Activated B cell treated with CpG ODN at 0.5 μM for 24 hours (primary cell): Measurements from ENCODE around the gene MYL6. TPM values are rescaled to one million over a fixed set of nuclear protein-coding genes. Genes with fewer than 3 reads are reported as not detected.

Experiments
- ATAC-seq: fragments of 200-7000 bp; cut with Tn5 transposase; one replicate; pipeline ENCODE4 v1.10.0; 2021; ENCODE audit warnings: low read depth, mild to moderate bottlenecking, moderate library complexity
- CTCF ChIA-PET: fragments of 350-600 bp; sonication (Branson Sonifier 250); formaldehyde crosslinking; loops from one replicate; lab custom pipeline; 2021; ENCODE audit warnings: antibody characterized with exemption; lab: Charles Lee
- POLR2A ChIA-PET: fragments of 350-600 bp; sonication (Branson Sonifier 250); formaldehyde crosslinking; loops from one replicate; lab custom pipeline; 2021; ENCODE audit warnings: antibody characterized with exemption; lab: Charles Lee
- DNase-seq: peaks from one replicate; pipeline ENCODE4 v3.0.0; 2022
- H3K27ac Mint-ChIP-seq: one replicate; pipeline ENCODE4 v1.8.0; 2020; ENCODE audit warnings: mixed read lengths
- H3K27me3 Mint-ChIP-seq: one replicate; pipeline ENCODE4 v1.8.0; 2021; ENCODE audit warnings: mixed read lengths
- H3K36me3 Mint-ChIP-seq: one replicate; pipeline ENCODE4 v1.8.0; 2021; ENCODE audit warnings: low read depth, mixed read lengths
- H3K4me1 Mint-ChIP-seq: one replicate; pipeline ENCODE4 v1.8.0; 2021; ENCODE audit warnings: mixed read lengths
- H3K4me3 Mint-ChIP-seq: one replicate; pipeline ENCODE4 v1.8.0; 2020; ENCODE audit warnings: mild to moderate bottlenecking, mixed read lengths
- H3K9me3 Mint-ChIP-seq: one replicate; pipeline ENCODE4 v1.8.0; 2020; ENCODE audit warnings: mixed read lengths
- CTCF ChIP-seq: fragments of 200-600 bp; IDR thresholded peaks from one replicate; pipeline ENCODE4 v1.8.0; 2022; ENCODE audit warnings: antibody characterized with exemption, mild to moderate bottlenecking
- intact Hi-C: fragments of 100-400 bp; cut with micrococcal nuclease; formaldehyde crosslinking; loops from one replicate; pipeline ENCODE4 v1.15.1; 2024
- total RNA-seq: library from RNA; stranded (reverse); gene quantifications from 2 replicates; pipeline ENCODE4 v1.2.3, GENCODE V29; 2022

The MYL6 gene
- total RNA-seq, 1 donor from 2014 or later, result 921 TPM

- Mint-ChIP-seq H3K4me1 (peaks cover 39% of the 10 kb centered on the region), H3K9me3 (no peaks in the 10 kb centered on the region), H3K36me3 (peaks cover 85% of the 10 kb centered on the region), H3K4me3 (no peak overlapping the region), H3K27me3 (no peaks in the 10 kb centered on the region), H3K27ac (no peak overlapping the region)
- ChIA-PET CTCF (interaction anchor here (0.6 to 2.3 kb wide), 3 partner anchors 11 to 39 kb away, joined by 3 to 10 read pairs (median 4); partner anchors contain the start of gene SMARCC2), POLR2A (interaction anchor here (0.6 to 3.5 kb wide), 10 partner anchors 10 to 172 kb away, joined by 3 to 21 read pairs (median 4); partner anchors contain the start of genes ESYT1, MYL6B, RNF41 and SMARCC2)
- intact Hi-C loops, result loop anchor here (2.0 kb wide), 1 partner anchor 17 kb away; no protein-coding TSS in a partner anchor
- ATAC-seq (no peak), DNase-seq (no peak)
- no peak for TF ChIP-seq CTCF
Observed at GRCh38 chr12:56161690-56162351, 3.7 kb downstream of the MYL6 start.

- Mint-ChIP-seq H3K27me3 (no peaks in the 10 kb centered on the region), H3K27ac (peak overlapping the region; percentile 6), H3K36me3 (peaks cover 88% of the 10 kb centered on the region), H3K4me1 (peaks cover 32% of the 10 kb centered on the region), H3K4me3 (no peak overlapping the region), H3K9me3 (no peaks in the 10 kb centered on the region)
- ATAC-seq (no peak), DNase-seq (no peak)
- ChIA-PET CTCF (interaction anchor here (0.8 to 2.3 kb wide), 2 partner anchors 27 to 42 kb away, joined by 3 to 10 read pairs; partner anchors contain the start of gene SMARCC2), POLR2A (interaction anchor here (0.6 to 3.5 kb wide), 11 partner anchors 11 to 115 kb away, joined by 3 to 21 read pairs (median 5); partner anchors contain the start of genes ESYT1, MYL6B, PA2G4 and ZC3H10)
- TF ChIP-seq CTCF, result no peak
- intact Hi-C loops, result loop anchor here (2.0 kb wide), 1 partner anchor 16 kb away; no protein-coding TSS in a partner anchor
Observed at GRCh38 chr12:56162468-56163290, 4.5 kb downstream of the MYL6 start.

GRCh38 chr12:56163533-56164344 lies 5.6 kb downstream of the MYL6 start:
- Mint-ChIP-seq H3K9me3 (no peaks in the 10 kb centered on the region), H3K4me3 (no peak overlapping the region), H3K27ac (peak overlapping the region; percentile 59), H3K27me3 (no peaks in the 10 kb centered on the region), H3K4me1 (peaks cover 29% of the 10 kb centered on the region), H3K36me3 (peaks cover 87% of the 10 kb centered on the region)
- ChIA-PET CTCF (interaction anchor here (0.8 to 2.3 kb wide), 2 partner anchors 26 to 43 kb away, joined by 3 to 10 read pairs; partner anchors contain the start of gene SMARCC2), POLR2A (interaction anchor here (0.7 to 3.5 kb wide), 7 partner anchors 12 to 107 kb away, joined by 3 to 21 read pairs (median 6); partner anchors contain the start of genes ESYT1, MYL6B and PA2G4)
- intact Hi-C loops, result loop anchor here (2.0 kb wide), 1 partner anchor 15 kb away; no protein-coding TSS in a partner anchor
- ATAC-seq (no peak), DNase-seq (no peak)
- TF ChIP-seq CTCF, result no peak

GRCh38 chr12:56164345-56164729 lies 6.2 kb downstream of the MYL6 start:
- DNase-seq (no peak), ATAC-seq (no peak)
- no peak overlapping the region for H3K27ac Mint-ChIP-seq
- ChIA-PET POLR2A (interaction anchor here (0.9 kb wide), 1 partner anchor 37 kb away, joined by 4 read pairs; the partner anchor contains the start of gene ESYT1), CTCF (no interaction called here)
- H3K36me3 Mint-ChIP-seq, result peaks cover 87% of the 10 kb centered on the region
- no peak overlapping the region for H3K4me3 Mint-ChIP-seq
- H3K27me3 Mint-ChIP-seq, result no peaks in the 10 kb centered on the region
- peaks cover 23% of the 10 kb centered on the region for H3K4me1 Mint-ChIP-seq
- no peaks in the 10 kb centered on the region for H3K9me3 Mint-ChIP-seq
- intact Hi-C loops, result no loop called here
- no peak for TF ChIP-seq CTCF
